Measurements from ENCODE around the gene CYP21A2.

DNA sequence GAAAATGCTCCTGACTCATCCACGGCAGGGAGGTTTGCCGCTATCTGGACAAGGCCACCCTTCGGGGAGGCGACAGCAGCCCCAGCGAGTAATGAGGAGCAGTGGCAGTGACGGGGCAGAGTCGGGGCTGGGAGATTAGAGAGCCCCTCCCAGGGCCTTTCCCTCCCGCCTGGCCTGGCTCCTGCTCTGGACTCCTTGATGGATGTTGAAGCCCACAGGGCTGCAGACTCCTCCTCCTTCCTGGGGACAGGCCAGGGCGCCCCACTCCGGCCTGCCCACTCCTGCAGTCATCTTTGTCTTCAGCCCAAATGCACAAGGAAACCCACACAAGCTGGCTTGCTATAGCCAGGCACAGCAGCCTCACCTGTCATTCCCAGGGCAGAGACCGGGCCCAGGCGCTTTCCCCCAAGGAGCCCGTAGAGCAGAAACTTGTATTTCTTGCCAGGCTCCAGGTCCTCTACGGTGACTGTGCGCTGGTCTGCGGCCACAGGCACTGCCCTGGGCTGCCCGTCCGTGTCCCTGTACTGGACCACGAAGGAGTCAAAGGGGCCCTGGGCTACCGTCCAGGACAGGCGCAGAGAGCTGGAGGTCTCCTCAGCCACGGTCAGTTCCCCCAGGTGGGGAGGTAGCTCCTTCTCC lies 7.7 kb downstream of the CYP21A2 start:
- TF ChIP-seq, protein P1, sequence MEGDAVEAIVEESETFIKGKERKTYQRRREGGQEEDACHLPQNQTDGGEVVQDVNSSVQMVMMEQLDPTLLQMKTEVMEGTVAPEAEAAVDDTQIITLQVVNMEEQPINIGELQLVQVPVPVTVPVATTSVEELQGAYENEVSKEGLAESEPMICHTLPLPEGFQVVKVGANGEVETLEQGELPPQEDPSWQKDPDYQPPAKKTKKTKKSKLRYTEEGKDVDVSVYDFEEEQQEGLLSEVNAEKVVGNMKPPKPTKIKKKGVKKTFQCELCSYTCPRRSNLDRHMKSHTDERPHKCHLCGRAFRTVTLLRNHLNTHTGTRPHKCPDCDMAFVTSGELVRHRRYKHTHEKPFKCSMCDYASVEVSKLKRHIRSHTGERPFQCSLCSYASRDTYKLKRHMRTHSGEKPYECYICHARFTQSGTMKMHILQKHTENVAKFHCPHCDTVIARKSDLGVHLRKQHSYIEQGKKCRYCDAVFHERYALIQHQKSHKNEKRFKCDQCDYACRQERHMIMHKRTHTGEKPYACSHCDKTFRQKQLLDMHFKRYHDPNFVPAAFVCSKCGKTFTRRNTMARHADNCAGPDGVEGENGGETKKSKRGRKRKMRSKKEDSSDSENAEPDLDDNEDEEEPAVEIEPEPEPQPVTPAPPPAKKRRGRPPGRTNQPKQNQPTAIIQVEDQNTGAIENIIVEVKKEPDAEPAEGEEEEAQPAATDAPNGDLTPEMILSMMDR (conservative IDR thresholded peaks at IDR 0.05): no peak
- TF ChIP-seq EZH2 (IDR thresholded peaks at IDR 0.05; ENCODE audit: low read depth): no peak

Data from PC-9 (cell line).